K562 (cell line): Measurements from ENCODE around the gene CCND3. TPM values are rescaled to one million over a fixed set of nuclear protein-coding genes. Genes with fewer than 3 reads are reported as not detected.

Source experiments
- ARID1B ChIP-seq: fragments of 450-650 bp; IDR thresholded peaks from 2 replicates; pipeline ENCODE4 v1.6.1; 2016; ENCODE audit warnings: antibody characterized with exemption, mild to moderate bottlenecking, inconsistent platforms
- ARID2 ChIP-seq: fragments of 450-650 bp; IDR thresholded peaks from 2 replicates; pipeline ENCODE4 v1.6.1; 2017; ENCODE audit warnings: antibody characterized with exemption, mild to moderate bottlenecking
- BCOR ChIP-seq: fragments of 450-650 bp; IDR thresholded peaks from 2 replicates; pipeline ENCODE4 v1.6.1; 2016
- DEAF1 ChIP-seq: fragments of 450-650 bp; formaldehyde crosslinking; IDR thresholded peaks from 2 replicates; pipeline ENCODE4 v1.4.0; 2020; ENCODE audit warnings: mild to moderate bottlenecking, moderate library complexity
- EHMT2 ChIP-seq: fragments of 450-650 bp; IDR thresholded peaks from 2 replicates; pipeline ENCODE4 v1.6.1; 2018; ENCODE audit warnings: antibody characterized with exemption
- ESRRA ChIP-seq: fragments of 450-650 bp; IDR thresholded peaks from 2 replicates; pipeline ENCODE4 v1.6.1; 2014; ENCODE audit warnings: low read depth, mild to moderate bottlenecking, moderate library complexity, borderline replicate concordance
- FOXK2 ChIP-seq, 2 experiments: fragments of 450-650 bp; IDR thresholded peaks in 1 of 2; conservative IDR thresholded peaks in 1 of 2; 2 replicates each; pipeline ENCODE4 v1.6.1; 2016; ENCODE audit warnings: low read depth in 2 of 2, mild to moderate bottlenecking in 1 of 2
- JUND ChIP-seq, 2 experiments: IDR thresholded peaks; 2 replicates in 1 of 2; 3 replicates in 1 of 2; pipeline ENCODE4 v1.6.1; 2011; ENCODE audit warnings: borderline replicate concordance in 2 of 2, low read depth in 2 of 2, low read length in 2 of 2, improper control_type of control experiment in 1 of 2, missing biosample characterization in 1 of 2, missing genetic modification characterization in 1 of 2, missing genetic modification reagents in 1 of 2
- MEF2D ChIP-seq: conservative IDR thresholded peaks from 2 replicates; pipeline ENCODE4 v1.6.1; 2016; ENCODE audit warnings: low read depth, missing genetic modification characterization, missing compliant biosample characterization
- MYC ChIP-seq, 2 experiments: fragments of 250-450 bp in 1 of 2; sonication (Bioruptor Pico) in 1 of 2; IDR thresholded peaks; 2 replicates each; pipeline versions ENCODE4 v1.5.1 to v1.6.1; 2012 to 2021; ENCODE audit warnings: low read depth in 2 of 2, borderline replicate concordance in 1 of 2, improper control_type of control experiment in 1 of 2, low read length in 1 of 2, mild to moderate bottlenecking in 1 of 2, moderate library complexity in 1 of 2
- PBX2 ChIP-seq, 2 experiments: IDR thresholded peaks in 1 of 2; conservative IDR thresholded peaks in 1 of 2; 2 replicates each; pipeline ENCODE4 v1.6.1; 2016; ENCODE audit warnings: low read depth in 2 of 2, mild to moderate bottlenecking in 1 of 2, missing compliant biosample characterization in 1 of 2, missing genetic modification characterization in 1 of 2, moderate library complexity in 1 of 2
- ZNF592 ChIP-seq: fragments of 450-650 bp; IDR thresholded peaks from 2 replicates; pipeline ENCODE4 v1.6.1; 2017; ENCODE audit warnings: antibody characterized with exemption, mild to moderate bottlenecking
- ZNF740 ChIP-seq, 3 experiments: fragments of 200-800 bp in 1 of 3; sonication (Bioruptor generic) in 1 of 3; sonication (generic) in 1 of 3; formaldehyde crosslinking in 1 of 3; IDR thresholded peaks; 2 replicates each; pipeline versions ENCODE4 v1.6.1 to v1.8.0; 2016 to 2022; ENCODE audit warnings: mild to moderate bottlenecking in 2 of 3, missing compliant biosample characterization in 2 of 3, missing genetic modification characterization in 2 of 3, missing genetic modification reagents in 1 of 3
- polyA plus RNA-seq, 8 experiments: library from polyadenylated mRNA; depleted of rRNA in 4 of 8; stranded (reverse) in 5 of 8; unstranded in 3 of 8; fragments of >200 nt; fragmentation: Nextera tagmentation in 2 of 8; fragmentation: Illumina TruSeq in 1 of 8; extraction: Ambion mirVana in 2 of 8; extraction: Trizol in 1 of 8; gene quantifications; 2 replicates each; pipeline versions ENCODE4 v1.2.1 to v1.2.3, GENCODE V29; 2011 to 2014; ENCODE audit warnings: inconsistent platforms in 1 of 8, missing spikeins in 1 of 8
- total RNA-seq, 7 experiments: library from RNA; depleted of rRNA in 6 of 7; stranded (reverse); fragments of >200 nt in 6 of 7; fragmentation: Illumina TruSeq in 2 of 7; extraction: Trizol in 2 of 7; gene quantifications; 2 replicates each; pipeline versions ENCODE4 v1.2.1 to v1.2.3, GENCODE V29; 2011 to 2021; ENCODE audit warnings: low replicate concordance in 1 of 7

Gene CCND3
- total and polyA plus RNA-seq, 9 of the 15 experiments (the other 6 are each of a cell fraction or from before 2014, with no cell fraction given): 21.5 to 204 (median 97.4) TPM

GRCh38 chr6:41901882-41902519 lies 39.6 kb downstream of the CCND3 start (continued):
- TF ChIP-seq ZNF740 (CRISPR knock-in tag; IDR thresholded peaks at IDR 0.05) (0 out of 2 replicates have a peak, but pooled peaks have one; percentile 22), ZNF740 (tag; IDR thresholded peaks at IDR 0.05) (no peak), ARID1B (0 out of 2 replicates have a peak, but pooled peaks have one; percentile 9), ARID2 (peak; percentile 71; the same call in 1 of the 2 replicates), EHMT2 (peak; percentile 93), ESRRA (0 out of 2 replicates have a peak, but pooled peaks have one; percentile 11), DEAF1 (CRISPR knock-in tag) (peak; percentile 90), PBX2 (CRISPR knock-in tag; IDR thresholded peaks at IDR 0.05; ENCODE audit: low read depth) (no peak), PBX2 (tag; conservative IDR thresholded peaks at IDR 0.05; ENCODE audit: low read depth) (peak; percentile 29; the same call in 1 of the 2 replicates), MYC (IDR thresholded peaks at IDR 0.05; ENCODE audit: low read depth, low read length) (0 out of 2 replicates have a peak, but pooled peaks have one; percentile 22), MYC (CRISPR knock-in tag; IDR thresholded peaks at IDR 0.05; ENCODE audit: borderline replicate concordance, low read depth) (no peak), MEF2D (no peak), FOXK2 (conservative IDR thresholded peaks at IDR 0.05 in 1 of 2, IDR thresholded peaks at IDR 0.05 in 1 of 2; ENCODE audit: low read depth in 2 of 2) (peak in 1 of 2 experiments; percentile 49; a peak in 1 of 4 replicates), BCOR (peak; percentile 41; the same call in 1 of the 2 replicates), JUND (IDR thresholded peaks at IDR 0.05; ENCODE audit: borderline replicate concordance, low read depth, low read length) (peak; percentile 46; the same call in 1 of the 2 replicates), JUND (tag; IDR thresholded peaks at IDR 0.05; ENCODE audit: borderline replicate concordance, low read depth, low read length) (no peak; the same call in 2 of the 3 replicates), ZNF592 (peak; percentile 30; the same call in 1 of the 2 replicates)
